Measurements from ENCODE around the gene ERVK3-1.
"Not testable (repeated sequence)": the region's sequence is repeated elsewhere in the genome, so short reads cannot be mapped to it uniquely, and the experiment has no call there.

The ERVK3-1 gene

GRCh38 chr19:58346961-58347929, 42.1 kb downstream of the ERVK3-1 start:
- peak; percentile 70 for DNase-seq

- DNase-seq, result not testable (repeated sequence)
Observed at GRCh38 chr19:58348080-58348479, 42.9 kb downstream of the ERVK3-1 start.

GRCh38 chr19:58349590-58349989, 44.4 kb downstream of the ERVK3-1 start:
- DNase-seq, result no peak

GRCh38 chr19:58350001-58350861, 45.1 kb downstream of the ERVK3-1 start:
- DNase-seq, result no peak

- DNase-seq, result no peak
Observed at GRCh38 chr19:58350871-58351557, 45.8 kb downstream of the ERVK3-1 start.

- no peak for DNase-seq
Observed at GRCh38 chr19:58351558-58351878, 46.3 kb downstream of the ERVK3-1 start.

GRCh38 chr19:58351990-58352755, 47.0 kb downstream of the ERVK3-1 start:
- DNase-seq, result no peak

GRCh38 chr19:58352760-58353671, 47.8 kb downstream of the ERVK3-1 start, which contains the start of gene A1BG:
Gene A1BG, minus strand, starts transcription at chr19:58353492. Its CDS starts 55 bp downstream, at chr19:58353437.
- no peak for DNase-seq

- DNase-seq, result no peak
Observed at GRCh38 chr19:58353717-58354477, 48.7 kb downstream of the ERVK3-1 start.

GRCh38 chr19:58354478-58355030, 49.4 kb downstream of the ERVK3-1 start:
- DNase-seq, result no peak

GRCh38 chr19:58355215-58355796, 50.1 kb downstream of the ERVK3-1 start:
- no peak for DNase-seq

GRCh38 chr19:58355908-58356765, 51.0 kb downstream of the ERVK3-1 start:
- DNase-seq, result peak; percentile 9

GRCh38 chr19:58356766-58357480, 51.7 kb downstream of the ERVK3-1 start:
- DNase-seq, result no peak

- DNase-seq, result no peak
Observed at GRCh38 chr19:58357481-58358145, 52.4 kb downstream of the ERVK3-1 start.

- peak; percentile 27 for DNase-seq
Observed at GRCh38 chr19:58361900-58362271, 56.7 kb downstream of the ERVK3-1 start.

GRCh38 chr19:58362272-58362994, 57.3 kb downstream of the ERVK3-1 start, which contains the start of gene ZNF497:
Gene ZNF497, minus strand, starts transcription at chr19:58362751. Its CDS starts 5,116 bp downstream, at chr19:58357635.
- DNase-seq, result peak; percentile 98

Measured in CD4-positive, alpha-beta T cell treated with Interferon gamma for 1 hour (primary cell).